EH (cell line): ENCODE data around the gene NPHP3.
"Not testable (repeated sequence)": the region's sequence is repeated elsewhere in the genome, so short reads cannot be mapped to it uniquely, and the experiment has no call there.

Experiments used
- DNase-seq: peaks from one replicate; pipeline ENCODE4 v3.0.0-alpha.2; 2015; ENCODE audit warnings: low read depth

Gene NPHP3

DNA sequence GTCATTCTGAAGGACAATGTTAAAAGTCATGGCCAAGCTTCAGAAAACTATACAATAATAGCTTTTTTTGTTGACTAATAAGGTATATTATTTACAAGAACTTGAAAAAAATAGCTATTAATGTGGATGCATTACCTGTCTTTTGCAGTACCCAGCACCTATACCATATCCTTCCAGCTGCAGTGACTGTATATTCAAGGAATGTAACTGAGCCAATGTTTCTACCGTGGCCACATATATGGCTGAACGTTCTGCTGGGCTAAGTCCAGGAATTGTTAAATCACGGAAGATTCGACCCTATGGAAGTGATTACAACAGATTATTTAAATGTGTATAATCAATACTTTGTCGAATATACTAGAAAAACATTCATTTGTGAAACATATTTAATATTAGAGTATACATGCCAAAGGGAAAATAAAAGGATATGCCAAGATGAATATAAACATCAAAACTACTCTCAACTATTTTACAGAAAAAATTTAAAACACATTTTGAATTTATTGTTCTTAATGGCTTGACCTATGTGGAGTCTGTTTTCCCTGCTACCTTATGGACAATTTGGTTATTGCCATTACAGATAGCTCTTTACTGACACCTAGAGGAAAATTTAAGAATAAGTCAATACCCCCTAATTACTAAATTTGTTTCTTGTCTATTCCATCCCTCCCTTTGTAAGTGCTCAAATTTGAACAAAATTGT, 80.2 kb downstream of the NPHP3 start:
- DNase-seq, result peak; percentile 72

DNA sequence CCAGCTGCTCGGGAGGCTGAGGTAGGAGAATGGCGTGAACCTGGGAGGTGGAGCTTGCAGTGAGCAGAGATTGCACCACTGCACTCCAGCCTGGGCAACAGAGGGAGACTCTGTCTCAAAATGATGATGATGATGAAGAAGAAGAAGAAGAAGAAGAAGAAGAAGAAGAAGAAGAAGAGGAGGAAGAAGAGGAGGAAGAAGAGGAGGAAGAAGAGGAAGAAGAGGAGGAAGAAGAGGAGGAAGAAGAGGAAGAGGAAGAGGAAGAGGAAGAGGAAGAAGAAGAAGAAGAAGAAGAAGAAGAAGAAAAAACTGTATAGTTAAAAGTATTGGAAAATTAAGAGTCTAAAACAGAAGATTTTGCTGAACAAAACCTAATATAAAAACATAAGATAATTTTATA, 80.8 kb downstream of the NPHP3 start:
- not testable (repeated sequence) for DNase-seq

DNA sequence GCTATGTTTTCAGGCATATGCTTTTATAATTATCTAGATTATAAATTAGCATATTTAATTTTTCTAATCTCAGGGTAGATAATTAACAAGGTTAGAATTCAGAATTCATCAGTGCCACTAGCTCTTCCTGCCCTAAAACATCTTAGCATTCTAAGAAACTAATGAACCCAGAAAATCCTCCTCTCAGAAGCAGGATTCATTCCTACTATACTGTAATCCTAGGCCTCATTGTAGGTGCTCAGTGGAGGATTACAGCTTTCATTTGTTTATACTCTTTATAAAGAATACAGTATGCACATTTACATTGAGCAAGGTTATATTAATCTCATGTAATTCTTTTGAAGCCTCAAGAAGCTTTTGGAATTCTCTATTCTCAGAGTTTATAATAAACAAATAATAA, 83.5 kb downstream of the NPHP3 start:
- DNase-seq, result no peak

DNA sequence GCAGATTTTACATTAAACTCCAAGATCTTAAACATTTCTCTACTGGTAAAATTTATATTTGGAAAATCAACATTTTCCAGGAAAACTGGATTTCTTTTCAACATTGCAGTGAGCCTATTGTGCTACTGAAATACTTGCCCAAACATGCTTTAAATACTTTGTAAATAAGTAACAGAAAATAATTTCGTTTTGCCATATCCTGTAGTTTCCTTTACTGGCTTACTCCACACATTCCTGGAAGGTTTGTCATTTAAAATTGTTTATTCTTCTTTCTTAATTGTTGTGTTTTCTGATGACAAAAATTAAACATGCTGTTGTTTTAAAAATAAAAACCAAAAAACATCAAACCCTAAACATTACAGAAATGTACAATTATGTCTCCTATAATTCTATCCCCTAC, 84.6 kb downstream of the NPHP3 start:
- DNase-seq, result peak; percentile 71

DNA sequence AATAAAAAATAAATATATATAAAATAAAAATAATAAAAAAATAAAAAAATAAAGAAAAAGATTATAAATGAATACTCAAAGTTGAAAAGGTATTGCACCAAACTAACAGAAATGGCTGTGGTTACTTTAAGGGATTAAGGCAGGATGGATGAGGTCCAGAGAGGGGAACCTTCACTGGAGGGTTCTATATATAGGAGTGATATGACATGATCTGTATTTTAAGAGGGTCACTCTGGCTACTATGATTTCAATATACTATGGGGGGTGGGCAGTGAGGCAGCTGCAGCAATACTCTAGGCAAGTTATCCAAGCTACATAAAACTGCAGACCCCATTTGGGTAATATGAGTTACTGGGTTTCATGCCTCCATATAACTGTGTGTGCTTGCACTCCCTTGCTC, 87.2 kb downstream of the NPHP3 start:
- no peak for DNase-seq
